Head of caudate nucleus (tissue), 42 donors: ENCODE results near the gene PCNX3.
A peak's percentile ranks its signal among the peaks of the same experiment; 100 is the strongest.

Source experiments
- DNase-seq, 42 donors: peaks; one replicate each; pipeline versions ENCODE4 v3.0.0 to v3.0.0-alpha.2; 2020 to 2021; ENCODE audit warnings: mixed read lengths in 7 of 42
- intact Hi-C: fragments of 100-400 bp; cut with DNase I; formaldehyde crosslinking; loops from one replicate; pipeline ENCODE4 v1.15.0; 2022

PCNX3 gene

DNA sequence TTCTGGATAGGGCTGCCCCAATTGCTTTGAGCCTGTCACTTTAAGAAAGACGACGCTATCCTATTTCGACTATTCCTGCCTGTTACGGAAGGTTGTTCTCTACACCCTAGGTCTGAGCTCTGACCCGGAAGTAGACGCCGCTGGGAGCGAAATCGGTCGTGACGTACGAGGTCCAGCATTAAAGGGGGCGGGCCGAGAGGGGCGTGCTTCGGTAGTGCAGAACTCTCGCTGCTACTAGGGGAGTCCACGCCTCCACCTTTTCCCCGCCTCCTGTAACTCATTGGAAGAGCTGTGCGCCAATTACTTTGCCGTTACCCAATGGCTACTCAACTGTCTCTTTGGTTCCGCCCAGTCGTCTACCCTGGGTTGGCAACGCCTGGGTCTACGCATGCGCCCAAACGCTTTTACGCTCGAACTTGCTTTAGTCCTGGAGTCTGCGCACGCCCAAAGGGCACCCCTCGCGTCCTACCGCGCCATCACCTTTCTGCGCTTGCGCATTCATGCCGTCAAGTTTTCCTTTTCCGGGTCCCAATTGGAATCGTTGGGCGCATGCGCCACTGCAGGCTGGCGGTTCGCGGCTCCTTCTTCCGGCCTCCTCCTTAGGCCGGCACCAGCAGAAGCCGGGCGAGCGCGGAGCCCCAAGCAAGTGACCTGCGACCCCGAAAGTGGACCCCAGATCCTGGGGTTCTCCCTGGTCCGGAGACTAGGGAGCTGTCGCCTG is at the start of gene PCNX3:
Gene PCNX3, plus strand, starts transcription at position 548 of the 721 bp plus-strand sequence. CDS start 536 bp downstream, outside the sequence.
- intact Hi-C loops, result loop anchor here (2.0 to 5.0 kb wide), 2 partner anchors 37 to 45 kb away; partner anchors contain the start of gene ZNRD2
- DNase-seq, result peak; percentile 99 to 100 (median 100)

DNA sequence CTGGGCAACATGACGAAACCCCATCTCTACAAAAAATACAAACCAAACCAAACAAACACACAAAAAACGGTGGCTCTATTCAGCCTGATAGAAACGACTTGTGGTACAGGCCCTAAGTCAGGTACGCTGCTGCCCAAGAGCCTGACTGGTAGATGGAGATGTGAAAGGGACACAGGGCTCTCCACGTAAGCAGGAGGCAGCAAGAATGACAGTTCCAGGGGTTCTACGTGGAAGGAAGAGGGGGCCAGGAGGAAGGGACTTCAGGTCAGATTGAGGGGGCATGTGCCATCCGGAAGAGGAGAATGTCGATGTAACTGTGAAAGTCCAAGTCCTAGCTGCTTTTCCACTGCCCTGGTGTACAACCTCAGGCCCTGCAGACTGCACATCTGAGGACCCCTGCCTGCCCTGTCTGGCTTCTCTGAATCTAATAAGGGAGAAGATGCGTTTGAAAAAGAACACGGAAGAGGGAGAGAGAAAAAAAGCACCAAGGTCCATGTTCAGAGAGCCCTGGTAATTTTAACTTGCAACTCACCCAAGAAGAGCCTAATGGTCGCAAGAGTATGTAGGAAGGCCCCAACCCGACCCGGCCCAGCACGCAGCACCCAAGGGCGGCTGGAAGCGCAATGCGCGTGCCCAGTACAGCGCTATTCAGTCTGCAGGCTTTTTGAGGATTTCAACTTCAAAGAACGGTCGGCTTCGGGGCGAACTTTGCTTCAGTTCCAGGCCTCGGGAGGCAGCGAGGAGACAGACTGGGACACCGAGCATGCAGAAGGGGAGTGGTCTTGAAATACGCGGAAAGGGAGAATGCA is 46.2 kb upstream of the PCNX3 start:
- DNase-seq, result peak in 6 of 42 donors; percentile 41 to 73 (median 56)
- intact Hi-C loops, result no loop called here

DNA sequence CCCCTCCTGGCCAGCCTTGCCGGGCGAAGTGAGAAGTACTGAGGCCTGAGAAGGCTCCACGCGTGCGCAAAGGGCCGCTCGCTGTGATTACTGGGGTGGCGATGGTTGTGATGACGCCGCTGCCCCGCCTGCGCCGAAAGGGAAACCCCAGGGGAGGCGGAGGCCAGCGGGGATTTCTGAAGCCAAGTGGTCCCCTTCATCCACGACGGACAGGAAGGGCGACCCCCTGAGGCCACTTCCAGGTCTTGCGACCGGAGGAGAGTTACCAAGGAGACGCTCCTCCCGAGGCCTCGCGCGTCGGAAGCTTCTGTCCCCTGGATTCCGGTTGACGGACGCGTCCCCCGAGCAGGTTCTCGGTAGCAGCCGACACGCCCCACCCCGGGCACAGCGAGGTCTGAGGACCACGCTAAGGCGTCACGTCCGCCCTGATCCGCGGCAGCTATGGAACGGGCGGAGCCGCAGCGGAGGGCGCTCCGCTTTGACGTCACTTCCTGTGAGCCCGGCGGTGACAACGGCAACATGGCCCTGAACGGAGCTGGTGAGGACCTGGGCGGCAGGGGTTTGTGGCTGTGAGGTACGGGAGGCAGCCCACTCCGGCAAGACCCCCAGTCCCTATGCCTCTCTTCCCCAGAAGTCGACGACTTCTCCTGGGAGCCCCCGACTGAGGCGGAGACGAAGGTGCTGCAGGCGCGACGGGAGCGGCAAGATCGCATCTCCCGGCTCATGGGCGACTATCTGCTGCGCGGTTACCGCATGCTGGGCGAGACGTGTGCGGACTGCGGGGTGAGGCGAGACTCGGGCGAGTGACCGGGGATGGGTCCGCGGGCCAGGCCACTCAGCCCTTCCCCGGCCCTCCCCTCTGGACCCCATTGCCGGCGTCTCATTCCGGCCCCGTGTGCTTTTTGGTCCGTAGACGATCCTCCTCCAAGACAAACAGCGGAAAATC is 45.3 kb upstream of the PCNX3 start, which contains the start of gene ZNRD2:
Gene ZNRD2, plus strand, starts transcription at position 505 of the 946 bp plus-strand sequence. Its CDS starts 15 bp downstream, at position 520.
- peak; percentile 95 to 100 (median 99) for DNase-seq
- intact Hi-C loops, result loop anchor here (2.0 kb wide), 2 partner anchors 29 to 45 kb away; partner anchors contain the start of genes MAP3K11 and PCNX3

DNA sequence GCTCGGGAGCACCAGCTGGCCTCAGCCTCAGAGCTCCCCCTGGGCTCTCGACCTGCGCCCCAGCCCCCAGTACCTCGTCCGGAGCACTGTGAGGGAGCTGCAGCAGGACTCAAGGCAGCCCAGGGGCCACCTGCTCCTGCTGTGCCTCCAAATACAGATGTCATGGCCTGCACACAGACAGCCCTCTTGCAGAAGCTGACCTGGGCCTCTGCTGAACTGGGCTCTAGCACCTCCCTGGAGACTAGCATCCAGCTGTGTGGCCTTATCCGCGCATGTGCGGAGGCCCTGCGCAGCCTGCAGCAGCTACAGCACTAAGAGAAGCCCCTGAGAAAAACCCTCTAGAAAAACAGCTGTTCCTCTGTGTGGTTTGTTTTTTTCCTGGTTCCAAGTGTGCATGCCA is 44.2 kb upstream of the PCNX3 start:
- no peak for DNase-seq
- intact Hi-C loops, result loop anchor here (2.0 kb wide), 2 partner anchors 31 to 43 kb away; partner anchors contain the start of genes MAP3K11 and PCNX3

DNA sequence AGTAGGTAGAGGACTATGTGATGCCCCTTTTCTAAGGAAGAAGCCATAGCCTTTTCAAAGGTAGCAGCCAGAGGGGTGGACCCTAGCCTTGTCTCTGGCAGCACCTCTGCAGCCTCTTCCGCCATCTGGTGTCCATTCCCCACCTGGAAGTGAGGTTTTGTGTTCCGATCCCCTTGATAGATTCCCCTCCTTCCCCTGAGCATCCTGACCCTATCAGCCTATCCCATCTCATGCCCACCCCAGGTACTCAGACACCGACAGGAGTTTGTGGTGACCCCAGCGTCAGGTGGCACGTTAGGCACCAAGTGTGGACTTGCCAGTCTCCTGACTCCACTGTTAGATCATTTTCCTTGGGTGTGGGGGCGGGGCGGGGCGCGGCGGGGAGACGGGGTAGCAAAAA is 43.6 kb upstream of the PCNX3 start:
- peak in 1 of 42 donors; percentile 47 for DNase-seq
- intact Hi-C loops, result loop anchor here (2.0 kb wide), 2 partner anchors 31 to 43 kb away; partner anchors contain the start of genes MAP3K11 and PCNX3

DNA sequence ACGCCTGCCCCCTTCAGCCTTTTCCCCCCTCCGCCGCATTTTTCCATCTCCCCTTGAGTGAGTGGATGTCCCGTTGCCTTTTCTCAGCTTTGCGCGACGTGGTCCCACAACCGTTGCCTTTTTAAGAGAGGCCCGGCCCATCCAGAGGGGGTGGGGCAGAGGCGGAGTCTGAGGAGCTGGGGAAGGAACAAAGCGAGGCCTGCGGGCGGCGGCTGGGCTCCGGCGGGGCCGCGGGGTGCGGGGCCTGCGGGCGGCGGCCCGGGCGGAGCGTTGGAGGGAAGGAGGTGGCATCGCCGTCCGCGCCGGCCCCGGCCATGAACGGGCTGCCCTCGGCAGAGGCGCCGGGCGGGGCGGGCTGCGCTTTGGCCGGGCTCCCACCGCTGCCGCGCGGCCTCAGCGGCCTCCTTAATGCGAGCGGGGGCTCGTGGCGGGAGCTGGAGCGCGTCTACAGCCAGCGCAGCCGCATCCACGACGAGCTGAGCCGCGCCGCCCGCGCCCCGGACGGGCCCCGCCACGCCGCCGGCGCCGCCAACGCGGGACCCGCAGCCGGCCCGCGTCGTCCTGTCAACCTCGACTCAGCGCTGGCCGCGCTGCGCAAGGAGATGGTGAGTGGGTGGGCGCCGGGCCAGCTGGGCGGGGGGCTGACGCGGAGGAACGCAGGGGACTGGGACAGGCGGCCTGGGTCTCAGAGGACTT is 43.1 kb upstream of the PCNX3 start, which contains the start of gene FAM89B:
Gene FAM89B, plus strand, starts transcription at position 183 of the 696 bp plus-strand sequence. Its CDS starts 132 bp downstream, at position 315.
- intact Hi-C loops, result no loop called here
- peak; percentile 83 to 97 (median 94) for DNase-seq

DNA sequence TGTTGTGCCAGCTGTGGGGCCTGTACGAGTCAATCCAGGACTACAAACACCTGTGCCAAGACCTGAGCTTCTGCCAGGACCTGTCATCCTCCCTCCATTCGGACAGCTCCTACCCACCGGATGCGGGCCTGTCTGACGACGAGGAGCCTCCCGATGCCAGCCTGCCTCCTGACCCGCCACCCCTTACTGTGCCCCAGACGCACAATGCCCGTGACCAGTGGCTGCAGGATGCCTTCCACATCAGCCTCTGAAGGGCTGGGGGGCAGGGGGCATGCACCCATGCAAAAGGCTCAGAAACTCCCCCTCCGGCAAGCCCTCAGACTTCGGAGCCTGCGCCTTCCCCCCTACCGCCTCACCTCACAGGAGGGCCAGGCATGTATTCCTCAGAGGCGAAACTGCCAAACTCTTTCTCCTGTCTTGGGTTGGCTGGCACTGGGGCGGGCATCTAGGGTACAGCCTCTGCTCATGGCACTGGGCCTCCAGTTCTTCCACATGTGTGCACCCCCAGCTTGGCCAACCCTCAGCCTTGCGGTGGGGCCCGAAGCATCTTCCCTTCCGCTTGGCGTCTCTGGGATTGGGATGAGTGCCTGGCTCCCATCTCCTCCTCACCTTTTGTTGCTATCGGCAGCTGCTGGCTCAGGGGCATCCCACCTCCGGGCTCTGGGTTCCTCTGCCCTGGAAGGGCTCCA is 42.0 kb upstream of the PCNX3 start:
- DNase-seq, result peak in 2 of 42 donors; percentile 30 to 52
- intact Hi-C loops, result no loop called here

DNA sequence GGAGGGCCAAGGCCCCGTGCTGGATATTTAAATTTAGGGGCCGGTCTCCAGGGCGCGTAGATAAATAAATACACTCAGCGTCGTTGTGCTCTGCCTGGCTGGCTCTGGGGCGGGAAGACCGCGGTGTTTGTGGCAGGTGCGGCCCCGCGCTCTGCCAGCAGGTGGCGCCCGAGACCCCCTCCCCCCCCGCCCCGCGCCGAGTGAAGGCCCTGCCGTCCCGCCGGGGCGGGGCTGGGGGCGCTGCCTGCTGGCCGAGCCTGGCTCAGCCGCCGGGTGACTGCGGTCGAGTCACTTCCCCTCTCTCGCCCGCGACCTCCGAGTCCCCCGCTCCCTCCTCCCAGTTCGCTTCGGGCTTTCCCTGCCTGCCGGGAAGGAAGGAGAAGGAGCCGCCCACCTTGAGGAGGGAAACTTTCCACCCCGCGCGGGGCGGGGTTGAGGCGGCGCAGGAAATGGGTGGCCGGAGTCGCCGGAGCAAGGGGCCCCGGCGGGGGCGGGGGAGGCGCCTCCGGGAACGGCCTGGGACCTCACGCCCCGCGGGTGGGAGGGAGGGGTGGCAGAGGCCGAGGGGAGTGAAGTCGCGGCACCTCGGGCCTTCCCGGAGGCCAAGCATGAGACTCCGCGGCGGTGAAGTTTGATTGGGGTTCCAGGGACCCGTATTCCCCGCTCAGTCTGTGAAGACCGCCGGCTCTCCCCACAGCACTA is 41.3 kb upstream of the PCNX3 start:
- peak in 40 of 42 donors; percentile 51 to 87 (median 74) for DNase-seq
- intact Hi-C loops, result no loop called here

DNA sequence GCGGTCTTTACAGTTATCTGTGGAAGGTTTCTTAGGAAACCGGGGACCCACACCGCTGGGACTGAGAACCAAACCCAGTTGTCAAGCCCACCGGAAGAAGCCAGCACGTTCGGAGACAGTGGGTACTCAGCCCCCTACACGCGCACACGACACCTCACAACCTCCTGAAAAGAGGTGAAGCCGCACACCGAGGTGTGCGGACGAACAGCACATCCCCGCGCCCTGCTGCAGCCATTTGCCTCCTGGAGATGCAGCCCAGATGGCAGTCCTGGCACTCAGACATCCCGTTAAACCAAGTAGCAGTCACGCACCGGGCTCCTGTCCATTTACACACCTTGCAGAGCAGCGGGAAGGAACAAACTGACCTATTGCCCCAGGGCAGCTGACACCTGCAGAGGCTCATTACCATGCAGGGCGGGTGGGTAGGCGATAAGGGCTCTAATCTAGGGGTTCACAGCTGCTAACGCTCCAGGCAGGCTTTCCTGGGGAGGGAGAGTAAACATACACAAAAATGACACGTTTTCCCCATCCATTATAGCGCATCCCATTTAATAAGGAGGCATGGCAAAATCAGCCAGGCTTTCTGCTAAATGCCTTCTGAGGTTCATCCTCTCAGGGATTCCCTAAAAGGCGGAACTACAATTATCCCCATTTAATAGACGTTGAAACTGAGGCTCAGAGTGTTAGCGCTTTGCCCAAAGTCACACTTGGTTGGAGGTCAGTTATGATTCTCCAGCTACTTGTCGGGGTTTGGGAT is 40.6 kb upstream of the PCNX3 start:
- no peak for DNase-seq
- intact Hi-C loops, result no loop called here

DNA sequence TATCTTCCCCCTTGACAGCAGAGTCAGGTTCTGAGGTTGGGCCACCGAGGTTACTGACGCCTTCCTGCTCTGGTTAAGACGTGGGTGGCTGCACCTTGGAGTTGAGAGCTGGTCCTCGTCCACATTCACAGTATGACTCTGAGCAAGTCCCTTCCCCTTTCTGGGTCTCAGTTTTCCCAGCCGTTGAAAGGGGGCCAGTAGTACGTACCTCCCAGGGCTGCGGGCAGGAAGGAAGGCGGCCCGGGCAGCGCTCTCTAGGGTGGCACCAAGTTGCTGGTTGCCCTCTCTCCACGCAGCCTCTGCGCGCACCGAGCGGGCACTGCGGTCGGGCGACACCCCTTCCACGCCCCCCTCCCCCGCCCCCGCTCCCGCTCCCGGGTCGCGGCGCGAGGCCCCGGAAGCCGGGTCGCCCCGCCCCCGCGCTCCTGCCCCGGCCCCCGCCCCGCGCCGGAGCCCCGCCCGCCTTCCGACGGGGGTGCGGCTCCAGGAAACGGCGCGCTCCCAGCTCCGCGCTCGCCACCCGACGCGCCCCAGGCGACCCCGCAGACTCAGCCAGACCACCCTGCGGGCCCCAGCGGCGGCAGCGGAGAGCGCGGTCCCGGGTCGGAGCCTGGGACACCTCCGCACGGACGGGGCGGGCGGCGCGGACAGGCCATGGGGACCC is 39.9 kb upstream of the PCNX3 start, which contains the start of gene EHBP1L1:
Gene EHBP1L1, plus strand, starts transcription at position 486 of the 664 bp plus-strand sequence. CDS start 250 bp downstream, outside the sequence.
- peak in 21 of 42 donors; percentile 28 to 67 (median 50) for DNase-seq
- intact Hi-C loops, result no loop called here

DNA sequence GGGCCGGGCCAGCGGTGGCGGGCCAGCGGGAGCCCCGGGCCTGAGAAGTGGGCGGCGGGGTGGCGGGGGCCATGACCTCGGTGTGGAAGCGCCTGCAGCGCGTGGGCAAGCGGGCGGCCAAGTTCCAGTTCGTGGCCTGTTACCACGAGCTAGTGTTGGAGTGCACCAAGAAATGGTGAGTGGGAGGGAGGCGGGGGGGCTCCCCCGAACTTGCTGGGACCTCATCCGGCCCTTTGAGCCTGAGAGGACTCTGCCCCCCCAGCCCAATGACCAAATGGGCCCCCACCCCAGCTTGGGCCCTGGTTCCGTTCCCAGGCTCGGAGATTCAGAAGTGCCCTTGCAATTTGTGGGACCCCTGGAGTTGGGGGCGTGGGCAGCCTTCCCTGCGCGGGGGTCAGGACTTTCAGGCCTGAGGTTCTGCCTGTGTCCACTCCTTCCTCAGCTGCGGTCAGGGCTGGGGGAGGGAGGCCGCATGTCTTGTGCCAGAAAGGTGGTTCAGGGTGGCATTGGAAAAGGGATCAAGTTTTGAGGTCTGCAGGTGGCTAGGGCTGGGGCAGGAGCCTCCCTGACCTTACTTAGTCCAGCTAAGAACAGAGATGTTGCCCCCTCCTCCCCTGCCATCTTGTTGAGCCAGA is 39.2 kb upstream of the PCNX3 start:
- intact Hi-C loops, result no loop called here
- DNase-seq, result no peak

DNA sequence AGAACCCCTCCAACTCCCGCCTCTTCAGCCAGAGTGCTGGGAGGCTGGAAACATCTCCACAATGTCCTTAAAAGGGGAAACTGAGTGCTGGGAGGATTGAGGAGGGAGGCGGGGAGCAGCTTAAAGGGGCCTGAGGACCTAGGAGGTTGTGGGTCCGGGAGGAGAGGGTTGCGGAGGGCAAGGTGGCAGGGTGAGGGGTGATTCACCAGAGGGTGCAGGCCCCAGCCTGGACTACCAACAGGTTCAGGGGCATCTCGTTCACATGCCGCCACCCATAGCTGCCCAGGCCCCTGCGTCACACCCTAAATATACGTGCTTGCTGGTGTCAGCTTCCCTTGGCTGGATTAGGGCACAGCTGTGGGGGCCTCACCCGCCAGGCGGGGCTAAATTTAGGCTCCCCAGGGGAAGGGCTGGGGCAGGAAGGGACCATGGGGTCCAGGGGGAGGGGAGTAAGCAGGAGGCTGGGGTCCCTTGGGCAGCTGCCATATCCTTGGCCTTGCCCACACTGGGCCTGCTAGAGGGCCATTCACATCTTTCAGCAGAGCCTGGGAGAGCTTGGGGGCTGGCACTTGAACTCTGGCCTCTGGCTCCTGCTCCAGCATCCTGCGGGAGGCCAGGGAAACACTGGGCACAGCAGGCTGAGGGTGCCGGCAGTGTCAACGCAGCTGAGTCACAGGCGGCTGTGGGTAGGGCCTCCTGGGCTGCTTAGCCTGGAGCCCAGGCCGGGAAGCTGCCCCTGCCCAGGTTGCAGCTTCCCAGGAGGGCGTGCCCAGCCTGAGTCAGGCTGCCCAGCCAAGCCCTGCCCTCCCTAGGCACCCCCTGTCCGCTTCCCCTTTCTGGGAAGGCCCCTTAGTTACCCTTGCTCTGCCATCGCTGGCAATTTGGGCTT is 38.5 kb upstream of the PCNX3 start:
- intact Hi-C loops, result no loop called here
- peak in 5 of 42 donors; percentile 39 to 60 (median 46) for DNase-seq

DNA sequence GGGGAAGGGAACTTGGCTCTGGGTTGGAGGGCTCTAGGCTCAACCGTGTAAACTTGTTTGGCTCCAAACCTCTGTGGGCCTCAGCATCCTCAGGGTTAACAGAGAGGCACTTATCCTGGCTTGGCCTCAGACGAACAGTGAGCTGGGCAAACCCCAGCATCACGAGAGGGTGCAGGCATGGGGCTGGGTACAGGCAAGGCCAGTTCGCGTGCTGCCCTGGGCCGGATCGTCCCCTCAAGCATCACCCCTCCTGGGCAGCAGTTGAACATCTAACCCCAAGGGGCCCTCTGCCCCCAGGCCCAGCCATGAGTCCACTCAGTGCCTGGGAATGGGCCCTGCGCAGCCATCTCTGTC is 37.8 kb upstream of the PCNX3 start:
- intact Hi-C loops, result no loop called here

DNA sequence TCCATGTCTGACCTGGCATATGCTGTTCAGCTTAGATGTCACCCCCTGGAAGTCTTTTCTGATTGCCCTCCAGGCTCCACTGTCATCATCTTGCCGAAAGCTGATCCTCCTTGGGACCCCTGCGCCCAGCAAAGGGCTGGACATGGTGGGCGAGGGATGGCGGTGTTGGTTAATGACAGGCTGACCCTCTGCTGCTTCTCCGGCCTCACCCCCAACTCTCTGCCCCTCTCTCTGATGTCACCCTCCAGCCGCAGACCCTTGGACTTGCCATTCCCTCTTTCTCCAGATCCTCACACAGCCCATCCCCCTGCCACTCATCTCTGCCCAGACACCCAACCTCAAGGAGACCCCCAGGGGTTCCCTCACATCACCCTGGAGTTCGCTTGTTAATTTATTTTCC is 37.4 kb upstream of the PCNX3 start:
- DNase-seq, result no peak
- intact Hi-C loops, result no loop called here

More for the DNA sequence above, 37.8 kb upstream of the PCNX3 start:
- no peak for DNase-seq
